Measurements from ENCODE around the gene MASP2. TPM values are rescaled to one million over a fixed set of nuclear protein-coding genes. Genes with fewer than 3 reads are reported as not detected.

The MASP2 gene
- total and polyA plus RNA-seq, 12 donors: 0.01 TPM; not detected in 11

GRCh38 chr1:11072216-11072917 is 25.3 kb upstream of the MASP2 start:
- ATAC-seq (no peak), DNase-seq (no peak)
- no peak for TF ChIP-seq CTCF (IDR thresholded peaks at IDR 0.05)
- no peak overlapping the region for H3K4me3 ChIP-seq
- no peaks in the 10 kb centered on the region for H3K27me3 ChIP-seq
- H3K36me3 ChIP-seq: peaks cover 5 to 100% (median 97%) of the 10 kb centered on the region in 9 donors
- no peaks in the 10 kb centered on the region for H3K9me3 ChIP-seq
- no peaks in the 10 kb centered on the region for H3K4me1 ChIP-seq
- intact Hi-C loops (cut with DNase I): no loop called here
- 69 to 79% methylated on average over 13 of the region's 13 CpGs for WGBS, 2 donors
- no peak overlapping the region for H3K27ac ChIP-seq

GRCh38 chr1:11071463-11072215 is 24.6 kb upstream of the MASP2 start:
- Histone ChIP-seq H3K27me3 (no peaks in the 10 kb centered on the region), H3K9me3 (no peaks in the 10 kb centered on the region), H3K36me3 (peaks cover 1 to 100% (median 95%) of the 10 kb centered on the region in 9 donors), H3K27ac (no peak overlapping the region), H3K4me1 (no peaks in the 10 kb centered on the region), H3K4me3 (no peak overlapping the region)
- TF ChIP-seq CTCF (IDR thresholded peaks at IDR 0.05): no peak
- DNase-seq (no peak), ATAC-seq (no peak)
- 83 to 85% methylated on average over 15 of the region's 15 CpGs for WGBS, 2 donors
- intact Hi-C loops (cut with DNase I): no loop called here

- ATAC-seq (no peak), DNase-seq (no peak)
- TF ChIP-seq CTCF (IDR thresholded peaks at IDR 0.05): no peak
- H3K9me3 ChIP-seq: no peaks in the 10 kb centered on the region
- H3K36me3 ChIP-seq: peaks cover 0 to 100% (median 95%) of the 10 kb centered on the region in 9 donors
- H3K4me1 ChIP-seq: no peaks in the 10 kb centered on the region
- H3K27ac ChIP-seq: no peak overlapping the region
- intact Hi-C loops (cut with DNase I): no loop called here
- no peaks in the 10 kb centered on the region for H3K27me3 ChIP-seq
- no peak overlapping the region for H3K4me3 ChIP-seq
- 89 to 93% methylated on average over 11 of the region's 11 CpGs for WGBS, 2 donors
Measured at GRCh38 chr1:11070876-11071275, 23.8 kb upstream of the MASP2 start.

- DNase-seq (no peak), ATAC-seq (no peak)
- Histone ChIP-seq H3K36me3 (peaks cover 0 to 100% (median 84%) of the 10 kb centered on the region in 9 donors), H3K27me3 (no peaks in the 10 kb centered on the region), H3K27ac (no peak overlapping the region), H3K4me3 (no peak overlapping the region), H3K9me3 (peaks cover 0 to 5% (median 0%) of the 10 kb centered on the region in 11 donors), H3K4me1 (no peaks in the 10 kb centered on the region)
- WGBS, 2 donors: 95 to 96% methylated on average over 17 of the region's 17 CpGs
- intact Hi-C loops (cut with DNase I): no loop called here
- TF ChIP-seq CTCF (IDR thresholded peaks at IDR 0.05): no peak
Measured at GRCh38 chr1:11068600-11069473, 21.8 kb upstream of the MASP2 start.

Measured in heart right ventricle (tissue), 16 donors.